ENCODE results near the gene MAPK1.
"Not testable (repeated sequence)": the region's sequence is repeated elsewhere in the genome, so short reads cannot be mapped to it uniquely, and the experiment has no call there.

MAPK1 gene

DNA sequence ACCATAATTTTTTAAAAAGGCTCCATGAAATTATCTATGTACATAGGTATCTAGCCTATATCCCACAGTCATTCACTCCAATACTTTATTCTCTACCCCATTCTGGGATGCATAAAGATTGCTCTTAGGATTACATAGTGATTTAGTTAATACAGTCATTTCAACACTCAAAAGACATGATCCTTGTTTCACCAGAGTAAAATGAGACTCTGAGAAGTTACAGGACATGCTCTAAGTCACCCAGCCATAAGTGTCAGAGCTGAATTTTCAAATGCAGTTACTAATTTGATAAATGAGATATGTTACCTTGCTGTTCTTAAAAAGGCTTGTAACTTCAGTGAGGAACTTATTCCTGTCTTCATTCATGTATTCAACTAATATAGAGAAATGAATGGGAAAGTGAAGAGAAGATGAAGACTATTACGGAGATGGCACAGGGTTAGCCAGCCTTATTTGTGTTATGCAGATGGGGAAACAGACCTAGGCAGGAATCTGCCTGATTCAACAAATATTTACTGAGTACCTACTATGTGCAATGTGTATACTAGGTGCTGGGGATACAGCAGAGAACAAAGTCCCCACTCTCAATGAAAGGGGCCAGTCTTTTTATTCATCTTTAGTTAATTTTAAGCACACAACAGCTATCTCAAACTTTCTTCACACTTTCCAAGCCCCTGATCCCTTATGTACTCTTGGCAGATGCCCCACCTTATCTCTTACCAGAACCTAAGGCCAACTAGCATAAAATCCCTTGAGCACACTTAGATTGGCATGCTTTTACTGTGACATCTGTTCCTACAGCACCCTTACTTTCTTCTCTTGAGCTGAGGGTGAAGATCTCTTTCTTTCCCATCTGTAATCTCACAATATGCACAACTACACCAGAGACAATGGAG is 21.6 kb downstream of the MAPK1 start:
- Histone ChIP-seq H3K27ac (ENCODE audit: low read length) (no peak overlapping the region), H3K27me3 (ENCODE audit: control insufficient read depth, insufficient read depth, low read length) (no peaks in the 10 kb centered on the region), H3K9me3 (ENCODE audit: control insufficient read depth, insufficient read depth, low read length) (no peaks in the 10 kb centered on the region), H3K36me3 (ENCODE audit: control insufficient read depth, insufficient read depth, low read length) (no peaks in the 10 kb centered on the region), H3K4me3 (ENCODE audit: low read length) (no peak overlapping the region), H3K4me1 (ENCODE audit: control insufficient read depth, insufficient read depth, low read length) (no peaks in the 10 kb centered on the region)
- no peak for DNase-seq (ENCODE audit: low read depth, low spot score)
- WGBS (ENCODE audit: insufficient coverage, insufficient read length): no CpG with 5 or more reads among the region's 1 CpG

DNA sequence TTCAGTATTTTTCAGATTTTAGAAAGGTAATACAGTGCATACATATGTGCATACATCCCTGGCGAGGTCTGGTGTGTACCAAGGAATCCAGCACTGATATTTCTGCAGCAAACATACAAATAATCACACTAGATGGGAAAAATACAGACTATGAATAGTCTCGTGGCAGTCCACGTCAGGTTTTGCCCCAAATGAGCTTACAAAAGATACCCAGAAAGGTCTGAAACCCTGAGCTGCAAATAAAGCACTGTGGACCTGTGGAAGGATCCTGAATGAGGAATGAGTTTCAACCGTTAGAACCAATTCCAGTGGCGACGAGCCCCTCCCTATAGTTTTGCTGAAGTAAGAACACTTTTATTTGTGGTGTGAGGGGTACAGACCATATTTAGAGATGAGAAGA is 24.5 kb downstream of the MAPK1 start:
- no peak for DNase-seq (ENCODE audit: low read depth, low spot score)
- no CpG with 5 or more reads among the region's 6 CpGs for WGBS (ENCODE audit: insufficient coverage, insufficient read length)
- H3K27me3 ChIP-seq (ENCODE audit: control insufficient read depth, insufficient read depth, low read length): no peaks in the 10 kb centered on the region
- H3K36me3 ChIP-seq (ENCODE audit: control insufficient read depth, insufficient read depth, low read length): no peaks in the 10 kb centered on the region
- H3K4me3 ChIP-seq (ENCODE audit: low read length): no peak overlapping the region
- no peak overlapping the region for H3K27ac ChIP-seq (ENCODE audit: low read length)
- H3K9me3 ChIP-seq (ENCODE audit: control insufficient read depth, insufficient read depth, low read length): no peaks in the 10 kb centered on the region
- H3K4me1 ChIP-seq (ENCODE audit: control insufficient read depth, insufficient read depth, low read length): no peaks in the 10 kb centered on the region

DNA sequence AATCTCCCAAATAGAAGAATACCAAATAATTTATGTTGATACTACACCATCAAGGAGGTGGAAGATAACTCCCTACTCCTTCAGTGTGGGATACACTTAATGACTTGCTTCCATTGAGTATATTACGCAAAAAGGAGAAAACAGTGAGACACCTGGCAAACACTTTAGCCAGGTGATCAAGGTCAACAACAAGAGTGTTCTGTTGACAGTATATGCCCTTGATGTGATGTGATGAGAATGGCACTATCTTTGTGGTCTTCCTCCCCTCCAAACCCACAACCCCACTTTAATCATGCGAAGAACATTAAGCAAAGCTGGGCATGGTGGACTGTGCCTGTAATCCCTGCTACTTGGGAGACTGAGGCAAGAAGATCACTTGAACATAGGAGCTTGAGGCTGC is 26.0 kb downstream of the MAPK1 start:
- Histone ChIP-seq H3K4me3 (ENCODE audit: low read length) (no peak overlapping the region), H3K36me3 (ENCODE audit: control insufficient read depth, insufficient read depth, low read length) (no peaks in the 10 kb centered on the region), H3K4me1 (ENCODE audit: control insufficient read depth, insufficient read depth, low read length) (0 out of 2 replicates have a peak, but pooled peaks cover 2% of the 10 kb centered on the region), H3K27ac (ENCODE audit: low read length) (no peak overlapping the region), H3K27me3 (ENCODE audit: control insufficient read depth, insufficient read depth, low read length) (no peaks in the 10 kb centered on the region), H3K9me3 (ENCODE audit: control insufficient read depth, insufficient read depth, low read length) (no peaks in the 10 kb centered on the region)
- no CpG with 5 or more reads among the region's 2 CpGs for WGBS (ENCODE audit: insufficient coverage, insufficient read length)
- DNase-seq (ENCODE audit: low read depth, low spot score): no peak

DNA sequence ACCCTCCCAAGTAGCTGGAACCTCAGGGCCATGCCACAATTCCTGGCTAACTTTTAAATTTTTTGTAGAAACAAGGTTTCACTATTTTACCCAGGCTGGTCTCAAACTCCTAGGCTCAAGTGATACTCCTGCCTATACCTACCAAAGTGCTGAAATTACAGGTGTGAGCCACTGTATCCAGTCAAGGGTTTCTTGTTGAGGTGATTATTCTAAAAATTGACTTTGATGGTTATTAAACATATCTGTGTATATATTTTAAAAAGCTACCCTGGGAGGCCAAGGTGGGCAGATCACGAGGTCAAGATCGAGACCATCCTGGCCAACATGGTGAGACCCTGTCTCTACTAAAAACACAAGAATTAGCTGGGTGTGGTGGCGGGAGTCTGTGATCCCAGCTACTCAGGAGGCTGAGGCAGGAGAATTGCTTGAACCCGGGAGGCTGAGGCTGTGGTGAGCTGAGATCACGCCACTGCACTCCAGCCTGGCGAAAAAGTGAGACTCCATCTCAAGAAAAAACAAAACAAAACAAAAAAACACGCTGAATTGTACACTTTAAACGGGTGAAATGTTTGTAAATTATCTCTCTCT is 27.1 kb downstream of the MAPK1 start:
- no CpG with 5 or more reads among the region's 8 CpGs for WGBS (ENCODE audit: insufficient coverage, insufficient read length)
- Histone ChIP-seq H3K27ac (ENCODE audit: low read length) (no peak overlapping the region), H3K4me3 (ENCODE audit: low read length) (no peak overlapping the region), H3K9me3 (ENCODE audit: control insufficient read depth, insufficient read depth, low read length) (no peaks in the 10 kb centered on the region), H3K4me1 (ENCODE audit: control insufficient read depth, insufficient read depth, low read length) (0 out of 2 replicates have a peak, but pooled peaks cover 2% of the 10 kb centered on the region), H3K27me3 (ENCODE audit: control insufficient read depth, insufficient read depth, low read length) (no peaks in the 10 kb centered on the region), H3K36me3 (ENCODE audit: control insufficient read depth, insufficient read depth, low read length) (no peaks in the 10 kb centered on the region)
- no peak for DNase-seq (ENCODE audit: low read depth, low spot score)

DNA sequence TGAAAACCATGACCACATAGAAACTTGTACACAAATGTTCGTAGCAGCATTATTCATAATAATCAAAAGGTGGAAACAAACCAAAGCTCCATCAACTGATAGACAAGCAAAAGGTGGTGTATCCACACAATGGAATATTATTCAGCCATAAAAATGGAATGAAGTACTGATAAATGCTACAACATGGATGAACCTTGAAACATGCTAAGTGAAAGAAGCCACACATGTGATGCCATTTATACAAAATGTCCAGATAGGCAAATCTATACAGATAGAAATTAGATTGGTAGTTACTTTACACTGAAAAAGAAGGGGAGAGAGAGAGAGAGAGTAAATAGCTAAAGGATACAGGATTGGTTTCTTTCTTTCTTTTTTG is 27.7 kb downstream of the MAPK1 start:
- WGBS (ENCODE audit: insufficient coverage, insufficient read length): no CpG with 5 or more reads among the region's 1 CpG
- Histone ChIP-seq H3K4me3 (ENCODE audit: low read length) (no peak overlapping the region), H3K27ac (ENCODE audit: low read length) (no peak overlapping the region), H3K4me1 (ENCODE audit: control insufficient read depth, insufficient read depth, low read length) (0 out of 2 replicates have a peak, but pooled peaks cover 2% of the 10 kb centered on the region), H3K36me3 (ENCODE audit: control insufficient read depth, insufficient read depth, low read length) (no peaks in the 10 kb centered on the region), H3K9me3 (ENCODE audit: control insufficient read depth, insufficient read depth, low read length) (no peaks in the 10 kb centered on the region), H3K27me3 (ENCODE audit: control insufficient read depth, insufficient read depth, low read length) (no peaks in the 10 kb centered on the region)
- no peak for DNase-seq (ENCODE audit: low read depth, low spot score)

DNA sequence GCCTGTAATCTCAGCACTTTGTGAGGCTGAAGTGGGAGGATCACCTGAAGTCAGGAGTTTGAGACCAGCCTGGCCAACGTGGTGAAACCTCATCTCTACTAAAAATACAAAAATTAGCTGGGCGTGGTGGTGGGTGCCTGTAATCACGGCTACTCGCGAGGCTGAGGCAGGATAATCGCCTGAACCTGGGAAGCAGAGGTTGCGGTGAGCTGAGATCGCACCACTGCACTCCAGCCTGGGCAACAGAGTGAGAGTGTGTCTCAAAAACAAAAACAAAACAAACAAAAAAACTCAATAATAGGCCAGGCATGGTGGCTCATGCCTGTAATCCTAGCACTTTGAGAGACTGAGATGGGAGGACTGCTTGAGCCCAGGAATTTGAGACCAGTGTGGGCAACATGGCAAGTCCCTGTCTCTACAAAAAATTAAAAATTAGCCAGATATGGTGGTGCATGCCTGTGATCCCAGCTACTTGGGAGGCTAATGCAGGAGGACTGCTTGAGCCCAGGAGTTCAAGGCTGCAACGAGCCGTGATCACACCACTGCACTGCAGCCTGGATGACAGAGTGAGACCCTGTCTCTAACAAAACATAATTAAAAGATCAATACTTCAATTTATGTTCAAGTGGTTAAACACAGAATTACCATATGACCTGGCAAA is 28.2 kb downstream of the MAPK1 start:
- not testable (repeated sequence) for H3K27me3 ChIP-seq (ENCODE audit: control insufficient read depth, insufficient read depth, low read length); H3K4me3 ChIP-seq (ENCODE audit: low read length); DNase-seq (ENCODE audit: low read depth, low spot score); H3K36me3 ChIP-seq (ENCODE audit: control insufficient read depth, insufficient read depth, low read length); H3K9me3 ChIP-seq (ENCODE audit: control insufficient read depth, insufficient read depth, low read length); H3K27ac ChIP-seq (ENCODE audit: low read length); H3K4me1 ChIP-seq (ENCODE audit: control insufficient read depth, insufficient read depth, low read length)
- no CpG with 5 or more reads among the region's 10 CpGs for WGBS (ENCODE audit: insufficient coverage, insufficient read length)

DNA sequence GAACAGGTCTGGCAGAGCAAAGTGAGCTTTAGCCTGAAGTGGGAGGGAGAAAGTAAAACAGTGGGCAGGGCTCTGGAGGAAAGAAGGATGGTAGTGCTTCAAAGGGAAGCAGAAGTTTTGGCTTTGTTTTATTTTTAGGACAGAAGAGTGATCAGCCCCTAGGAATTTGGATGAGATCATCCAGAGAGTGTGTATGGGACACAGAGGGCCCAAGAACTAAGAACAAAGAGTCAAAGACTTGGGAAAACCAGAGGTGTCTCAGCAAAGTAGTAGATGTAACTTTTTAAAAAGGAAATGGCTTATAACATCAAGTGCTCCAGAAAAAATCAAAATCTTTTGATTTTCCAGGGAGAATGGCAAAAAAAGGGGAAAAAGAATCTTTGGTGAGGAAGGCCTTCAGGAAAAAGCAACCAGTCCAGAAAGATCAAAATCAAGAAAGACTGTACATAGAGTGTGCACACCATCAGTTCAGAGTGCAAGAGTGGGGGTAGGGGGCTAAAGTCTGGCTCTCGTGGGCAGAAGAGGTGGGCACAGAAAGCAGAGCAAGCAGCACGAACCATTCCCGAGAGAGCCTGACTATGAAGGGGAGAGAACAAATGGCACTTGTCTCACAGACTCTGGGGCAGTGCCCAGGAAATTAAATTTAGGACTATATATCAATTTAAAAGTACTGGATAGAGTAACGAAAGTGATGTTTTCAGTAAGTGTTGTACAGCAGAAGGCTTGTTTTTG is 30.0 kb downstream of the MAPK1 start:
- Histone ChIP-seq H3K27me3 (ENCODE audit: control insufficient read depth, insufficient read depth, low read length) (no peaks in the 10 kb centered on the region), H3K4me3 (ENCODE audit: low read length) (no peak overlapping the region), H3K36me3 (ENCODE audit: control insufficient read depth, insufficient read depth, low read length) (no peaks in the 10 kb centered on the region), H3K9me3 (ENCODE audit: control insufficient read depth, insufficient read depth, low read length) (no peaks in the 10 kb centered on the region), H3K27ac (ENCODE audit: low read length) (no peak overlapping the region), H3K4me1 (ENCODE audit: control insufficient read depth, insufficient read depth, low read length) (0 out of 2 replicates have a peak, but pooled peaks cover 2% of the 10 kb centered on the region)
- no peak for DNase-seq (ENCODE audit: low read depth, low spot score)
- no CpG with 5 or more reads among the region's 4 CpGs for WGBS (ENCODE audit: insufficient coverage, insufficient read length)

DNA sequence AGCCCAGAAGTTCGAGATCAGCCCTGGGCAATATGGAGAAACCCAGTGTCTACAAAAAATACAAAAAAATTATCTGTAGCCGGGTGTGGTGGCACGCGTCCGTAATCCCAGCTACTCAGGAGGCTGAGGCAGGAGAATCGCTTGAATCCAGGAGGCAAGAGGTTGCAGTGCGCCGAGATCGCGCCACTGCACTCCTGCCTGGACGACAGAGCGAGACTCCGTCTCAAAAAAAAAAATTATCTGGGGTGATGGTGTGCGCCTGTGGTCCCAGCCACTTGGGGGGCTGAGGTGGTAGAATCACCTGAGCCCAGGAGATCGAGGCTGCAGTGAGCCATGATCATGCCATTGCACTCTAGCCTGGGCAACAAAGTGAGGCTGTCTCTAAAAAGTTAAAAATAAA is 31.0 kb downstream of the MAPK1 start:
- not testable (repeated sequence) for H3K27ac ChIP-seq (ENCODE audit: low read length); H3K9me3 ChIP-seq (ENCODE audit: control insufficient read depth, insufficient read depth, low read length); H3K4me3 ChIP-seq (ENCODE audit: low read length); H3K36me3 ChIP-seq (ENCODE audit: control insufficient read depth, insufficient read depth, low read length); H3K27me3 ChIP-seq (ENCODE audit: control insufficient read depth, insufficient read depth, low read length); DNase-seq (ENCODE audit: low read depth, low spot score); H3K4me1 ChIP-seq (ENCODE audit: control insufficient read depth, insufficient read depth, low read length)
- no CpG with 5 or more reads among the region's 15 CpGs for WGBS (ENCODE audit: insufficient coverage, insufficient read length)

DNA sequence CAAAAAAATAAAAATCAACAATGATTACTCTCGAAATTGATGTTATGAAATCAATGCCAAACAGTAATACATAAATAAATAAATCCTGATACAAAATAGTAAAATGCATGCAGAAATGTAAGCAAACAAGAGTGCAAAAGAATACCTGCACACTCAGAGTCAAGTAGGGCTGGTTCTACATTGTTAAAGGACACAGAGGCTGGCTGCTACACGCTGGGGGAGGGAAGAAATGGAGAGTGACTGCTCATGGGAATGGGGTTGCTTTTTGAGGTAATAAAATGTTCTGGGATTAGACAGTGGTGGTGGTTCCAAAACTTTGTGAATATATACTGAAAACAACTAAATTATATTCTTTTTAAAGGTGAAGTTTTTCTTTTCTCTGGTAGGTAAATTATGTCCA is 32.1 kb downstream of the MAPK1 start:
- DNase-seq (ENCODE audit: low read depth, low spot score): no peak
- no CpG with 5 or more reads among the region's 2 CpGs for WGBS (ENCODE audit: insufficient coverage, insufficient read length)
- no peaks in the 10 kb centered on the region for H3K27me3 ChIP-seq (ENCODE audit: control insufficient read depth, insufficient read depth, low read length)

DNA sequence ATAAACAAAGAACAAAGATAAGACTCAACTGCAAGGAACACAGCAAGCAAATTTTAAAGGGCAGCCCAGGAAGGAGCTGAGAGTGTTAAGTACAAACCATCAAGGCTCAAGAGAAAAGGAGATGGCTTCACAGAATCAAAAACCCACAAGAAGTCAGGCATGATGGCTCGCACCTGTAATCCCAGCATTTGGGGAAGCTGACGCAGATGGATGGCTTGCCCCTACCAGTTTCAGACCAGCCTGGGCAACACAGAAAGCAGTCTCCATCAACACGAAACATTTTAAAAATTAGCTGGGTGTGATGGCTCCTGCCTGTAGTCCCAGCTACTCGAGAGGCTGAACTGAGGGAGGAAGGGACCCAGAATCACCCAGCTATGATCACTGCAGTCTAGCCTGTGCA is 32.6 kb downstream of the MAPK1 start:
- no peak overlapping the region for H3K27ac ChIP-seq (ENCODE audit: low read length)
- 0 out of 2 replicates have a peak, but pooled peaks cover 4% of the 10 kb centered on the region for H3K4me1 ChIP-seq (ENCODE audit: control insufficient read depth, insufficient read depth, low read length)
- no peaks in the 10 kb centered on the region for H3K9me3 ChIP-seq (ENCODE audit: control insufficient read depth, insufficient read depth, low read length)
- no CpG with 5 or more reads among the region's 4 CpGs for WGBS (ENCODE audit: insufficient coverage, insufficient read length)
- H3K27me3 ChIP-seq (ENCODE audit: control insufficient read depth, insufficient read depth, low read length): no peaks in the 10 kb centered on the region
- no peak overlapping the region for H3K4me3 ChIP-seq (ENCODE audit: low read length)
- DNase-seq (ENCODE audit: low read depth, low spot score): no peak
- no peaks in the 10 kb centered on the region for H3K36me3 ChIP-seq (ENCODE audit: control insufficient read depth, insufficient read depth, low read length)

More for the DNA sequence above, 32.1 kb downstream of the MAPK1 start:
- no peaks in the 10 kb centered on the region for H3K36me3 ChIP-seq (ENCODE audit: control insufficient read depth, insufficient read depth, low read length)
- H3K27ac ChIP-seq (ENCODE audit: low read length): no peak overlapping the region
- no peaks in the 10 kb centered on the region for H3K9me3 ChIP-seq (ENCODE audit: control insufficient read depth, insufficient read depth, low read length)
- H3K4me1 ChIP-seq (ENCODE audit: control insufficient read depth, insufficient read depth, low read length): 0 out of 2 replicates have a peak, but pooled peaks cover 4% of the 10 kb centered on the region
- no peak overlapping the region for H3K4me3 ChIP-seq (ENCODE audit: low read length)
